DMS53 treated with DMSO at 0.1 percent for 48 hours (cell line): ENCODE data around the gene TSPAN9.
A peak's percentile ranks its signal among the peaks of the same experiment; 100 is the strongest.

Experiments
- DNase-seq: peaks from one replicate; lab custom pipeline; 2025; ENCODE audit not compliant: unreplicated experiment; lab: John Stamatoyannopoulos, UW

Gene TSPAN9

DNA sequence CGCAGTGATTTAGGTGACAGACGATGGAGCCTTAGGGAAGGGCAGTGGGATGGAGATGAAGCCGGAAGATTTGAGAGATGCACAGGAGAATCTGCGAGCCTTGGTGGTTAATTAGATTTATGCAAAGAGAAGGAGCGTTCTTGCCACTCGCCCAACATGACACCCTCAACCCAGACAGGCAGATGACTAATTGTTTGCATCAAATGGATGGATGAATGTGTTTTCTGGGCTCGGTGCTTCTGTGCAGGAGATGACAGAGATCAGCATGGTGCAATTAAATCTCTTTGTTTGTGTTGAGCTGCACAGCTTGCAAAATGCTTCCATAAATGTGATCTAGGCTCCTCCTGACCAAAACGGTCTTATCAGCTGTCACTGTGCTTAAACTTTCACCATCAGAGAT lies 211.5 kb downstream of the TSPAN9 start:
- peak; percentile 74 for DNase-seq

DNA sequence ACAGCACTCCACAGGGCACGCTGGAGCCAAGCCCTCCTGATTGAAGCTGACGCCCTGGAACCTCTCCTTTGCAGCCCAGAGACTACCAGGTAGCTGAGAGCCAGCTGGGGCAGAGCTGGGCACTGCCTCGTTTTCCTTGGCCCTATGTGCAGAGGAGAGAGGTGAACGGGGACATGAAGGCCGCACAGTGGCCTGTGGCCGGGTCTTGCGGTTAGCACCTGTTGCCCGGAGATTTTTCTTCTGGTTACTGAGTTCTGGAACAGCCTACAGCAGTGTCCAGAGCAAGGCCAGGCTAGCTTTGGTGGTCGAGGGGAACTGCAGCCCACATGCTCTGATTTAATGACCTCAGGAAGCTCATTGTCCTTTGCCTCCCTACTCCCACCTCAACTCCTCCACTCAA lies 212.5 kb downstream of the TSPAN9 start:
- DNase-seq, result no peak

- no peak for DNase-seq
These were observed 214.8 kb downstream of the TSPAN9 start for GRCh38 chr12:3291939-3292338.

- DNase-seq, result no peak
These were observed 215.7 kb downstream of the TSPAN9 start for GRCh38 chr12:3292677-3293412.

DNA sequence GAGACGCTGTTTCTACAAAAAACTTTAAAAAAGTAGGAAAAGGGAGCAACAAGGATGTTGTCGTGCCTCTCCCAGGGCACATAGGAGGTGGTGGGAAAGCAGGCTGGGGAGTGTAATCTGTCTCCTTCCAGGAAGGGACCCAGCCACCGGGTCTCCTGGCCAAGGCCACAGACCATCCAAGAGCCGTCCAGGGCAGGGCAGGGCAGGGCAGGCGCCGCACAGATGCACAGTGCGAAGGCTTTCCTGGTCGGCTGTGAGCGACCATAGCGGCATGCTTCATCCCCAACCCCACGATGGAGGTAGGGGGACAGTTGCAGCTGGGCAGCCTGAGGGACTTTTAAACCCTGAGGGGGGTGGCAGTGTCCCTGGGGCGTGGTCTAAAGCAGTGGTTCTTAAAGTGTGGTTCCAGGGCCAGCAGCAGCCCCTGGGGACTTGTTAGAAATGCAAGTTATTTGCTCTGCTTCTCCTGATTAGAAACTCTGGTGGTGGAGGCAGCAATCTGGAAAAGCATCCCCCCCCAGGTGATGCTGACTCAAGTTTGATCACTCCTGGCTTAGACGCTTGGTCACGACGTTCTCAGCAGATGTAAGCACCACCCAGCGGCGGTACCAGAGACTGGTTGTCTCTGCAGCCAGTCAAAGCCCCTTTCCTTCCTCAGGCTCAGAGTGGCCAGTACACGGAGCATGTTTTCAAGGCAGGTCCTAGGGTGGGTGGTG lies 216.4 kb downstream of the TSPAN9 start:
- peak; percentile 68 for DNase-seq

DNA sequence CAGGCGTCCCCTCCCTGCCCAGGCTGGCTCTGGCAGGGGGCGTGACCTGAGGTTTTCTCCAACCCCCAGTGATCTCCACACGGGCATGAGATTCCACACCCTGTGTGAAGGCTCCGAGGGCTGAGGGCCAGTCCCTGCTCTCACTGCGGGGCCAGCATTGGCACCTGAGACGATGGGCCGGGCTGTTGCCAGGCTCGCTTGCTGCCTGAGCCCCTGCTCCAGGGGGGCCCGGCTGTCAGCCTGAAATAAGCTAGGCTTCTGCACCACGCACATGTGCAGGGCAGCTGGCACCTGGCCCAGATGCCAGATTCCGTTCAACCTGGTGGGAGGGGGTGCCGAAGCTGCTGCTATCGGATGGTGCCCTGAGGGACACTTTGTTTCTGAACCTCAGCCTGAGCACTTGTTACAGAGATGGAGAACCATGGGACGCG lies 217.3 kb downstream of the TSPAN9 start:
- DNase-seq, result no peak

DNA sequence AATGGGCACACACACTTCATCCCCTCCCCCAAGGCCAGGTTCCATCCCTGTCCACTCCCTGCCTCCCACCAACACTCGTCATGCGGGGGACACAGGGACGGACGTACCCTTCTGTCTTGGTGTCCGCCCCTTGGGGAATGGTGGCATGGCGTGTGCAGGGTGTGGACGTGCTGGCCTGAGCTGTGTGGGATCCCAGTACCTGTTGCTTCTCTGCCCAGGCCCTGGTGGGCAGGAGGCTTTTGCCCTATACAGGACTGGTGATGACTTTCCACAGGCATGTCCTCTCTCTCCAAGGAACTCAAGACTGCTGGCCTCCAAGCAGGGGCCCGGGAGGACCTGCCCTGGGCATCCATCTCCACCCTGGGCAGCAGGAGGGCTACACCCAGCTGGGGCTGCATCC lies 218.0 kb downstream of the TSPAN9 start:
- DNase-seq, result no peak

GRCh38 chr12:3295646-3296408 lies 218.6 kb downstream of the TSPAN9 start:
- no peak for DNase-seq

DNA sequence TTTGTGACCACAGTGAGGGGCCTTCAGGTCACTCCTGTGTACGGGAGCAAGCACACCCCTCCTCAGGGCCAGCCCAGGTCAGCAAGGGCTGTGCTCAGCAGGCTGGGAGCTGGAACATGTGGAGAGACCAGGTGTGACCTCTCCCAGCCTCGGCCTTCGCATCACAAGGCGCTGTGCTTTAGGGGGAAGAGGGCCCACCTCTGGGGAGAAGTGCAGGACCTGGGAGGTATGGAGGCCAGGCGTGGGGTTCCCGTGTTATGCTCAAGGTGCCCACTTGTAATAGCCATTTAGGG lies 219.2 kb downstream of the TSPAN9 start:
- DNase-seq, result no peak

GRCh38 chr12:3298603-3299002 lies 221.4 kb downstream of the TSPAN9 start:
- DNase-seq, result no peak

DNA sequence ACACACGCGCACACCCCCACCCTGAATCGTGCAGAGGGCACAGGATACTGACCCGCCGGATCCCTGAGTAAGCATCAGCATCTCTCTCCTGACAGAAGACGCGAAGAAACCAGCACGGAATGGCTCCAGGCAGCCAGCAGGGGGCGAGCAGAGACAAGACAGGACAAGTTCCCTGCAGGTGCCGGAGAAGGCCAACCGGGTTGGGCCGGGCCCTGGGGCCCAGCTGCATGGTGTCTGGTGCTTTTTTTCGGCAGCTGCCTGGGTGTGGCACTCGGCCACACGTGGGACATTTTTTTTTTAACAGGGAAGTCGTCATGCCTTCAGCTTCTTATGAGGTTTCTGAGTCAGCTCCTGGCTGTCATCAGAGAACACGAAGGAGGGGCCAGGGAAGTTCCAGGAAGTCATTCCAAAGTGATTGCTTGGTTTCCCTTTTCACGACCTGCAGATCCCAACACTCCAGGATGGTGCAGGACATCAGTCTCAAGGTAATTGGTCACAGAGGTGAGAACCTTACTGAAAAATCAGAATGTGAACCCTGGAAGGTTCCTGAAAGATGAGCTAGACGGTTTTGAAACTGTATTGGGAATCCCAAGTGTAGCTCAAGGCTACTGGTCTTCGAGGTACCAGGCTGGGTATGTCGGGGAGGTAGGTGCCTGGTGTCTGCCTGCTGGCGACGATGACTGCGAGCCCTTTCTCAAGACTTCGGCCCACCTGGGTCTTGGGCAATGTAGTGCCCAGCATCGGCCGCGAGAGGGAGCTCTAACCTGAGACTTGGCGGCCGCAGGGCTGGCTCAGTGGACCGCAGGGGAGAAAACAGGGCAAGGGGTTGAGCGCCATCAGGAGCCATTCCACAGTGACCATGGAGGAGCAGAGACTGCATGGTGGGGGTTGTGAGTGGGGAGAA lies 223.0 kb downstream of the TSPAN9 start:
- peak; percentile 100 for DNase-seq

DNA sequence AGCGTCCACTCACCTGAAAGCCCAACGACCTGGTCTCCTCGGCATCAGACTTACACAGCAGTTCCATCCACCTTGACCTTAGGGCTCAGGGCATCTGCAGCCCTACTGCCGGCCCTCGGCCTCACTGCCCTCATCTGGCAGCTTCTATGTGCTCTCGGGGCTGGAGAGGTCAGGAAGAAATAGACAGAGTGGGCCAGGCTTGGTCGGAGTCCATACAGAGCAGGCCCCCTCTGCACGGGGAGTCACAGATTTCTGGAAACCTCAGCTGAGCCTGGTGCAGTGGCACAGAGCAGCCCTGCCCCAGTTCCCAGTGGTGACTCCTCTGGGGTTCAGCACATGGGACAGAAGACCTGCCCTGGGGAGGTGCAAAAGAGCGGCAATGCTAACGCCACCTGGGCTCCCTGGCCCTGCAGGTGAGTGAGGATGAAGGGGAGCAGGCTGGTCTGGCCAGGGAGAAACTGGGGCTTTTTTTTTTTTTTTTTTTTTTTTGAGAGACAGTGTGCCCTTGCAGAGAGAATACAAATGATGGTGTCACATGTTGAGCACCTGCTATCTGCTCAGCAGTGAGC lies 223.7 kb downstream of the TSPAN9 start:
- peak; percentile 99 for DNase-seq

GRCh38 chr12:3302401-3303041 lies 225.3 kb downstream of the TSPAN9 start:
- no peak for DNase-seq

GRCh38 chr12:3303410-3304136 lies 226.4 kb downstream of the TSPAN9 start:
- DNase-seq, result peak; percentile 100

- peak; percentile 100 for DNase-seq
These were observed 227.4 kb downstream of the TSPAN9 start for GRCh38 chr12:3304436-3305165.

- DNase-seq, result no peak
These were observed 228.3 kb downstream of the TSPAN9 start for GRCh38 chr12:3305464-3305863.

- DNase-seq, result no peak
These were observed 228.9 kb downstream of the TSPAN9 start for GRCh38 chr12:3305904-3306619.

DNA sequence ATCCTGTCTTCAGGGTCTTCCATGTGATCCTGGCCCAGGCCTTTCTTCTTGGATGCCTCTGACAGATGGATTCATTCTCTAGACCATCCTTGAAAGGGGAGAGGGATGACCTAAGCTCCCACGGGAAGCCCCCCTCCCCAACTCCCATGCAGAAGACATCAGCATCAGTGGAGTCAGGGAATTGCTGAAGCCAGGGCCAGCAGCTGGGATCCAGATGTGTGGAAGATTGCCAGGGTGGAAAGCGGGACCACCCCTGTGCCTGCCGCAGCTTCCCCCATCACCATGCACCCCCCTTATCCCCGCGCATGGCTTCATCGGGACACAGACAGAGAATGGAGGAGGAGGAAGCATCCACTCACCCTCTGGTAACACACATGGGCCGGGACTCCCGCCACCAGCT lies 230.2 kb downstream of the TSPAN9 start:
- no peak for DNase-seq
